GM21360 (cell line): ENCODE data around the gene OSBPL10.

Source experiments
- ATAC-seq: cut with Tn5 transposase; IDR thresholded peaks from one replicate; pipeline ENCODE4 v1.9.1; 2021; ENCODE audit warnings: mild to moderate bottlenecking, moderate library complexity; ENCODE audit not compliant: unreplicated experiment

Gene OSBPL10

GRCh38 chr3:31635545-31635944 is 345.5 kb downstream of the OSBPL10 start:
- no peak for ATAC-seq

DNA sequence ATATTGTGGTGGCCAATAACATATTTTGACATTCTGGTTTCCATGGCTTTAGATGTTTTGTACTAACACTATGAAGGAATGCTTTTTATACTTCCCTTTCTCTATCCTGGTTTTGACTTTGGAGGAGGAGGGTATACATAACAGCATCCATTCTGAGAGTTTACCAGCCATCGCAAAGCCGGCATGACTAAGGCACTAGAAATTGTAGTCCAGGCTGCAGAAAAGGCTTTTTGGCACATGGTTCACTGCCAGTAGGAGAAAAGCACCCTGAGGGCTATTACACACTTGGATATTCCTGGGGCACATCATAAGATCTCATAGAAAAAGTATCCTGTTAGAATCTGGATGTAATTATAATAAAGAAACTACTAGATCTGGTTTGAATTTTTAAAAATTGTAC is 346.6 kb downstream of the OSBPL10 start:
- ATAC-seq: no peak

DNA sequence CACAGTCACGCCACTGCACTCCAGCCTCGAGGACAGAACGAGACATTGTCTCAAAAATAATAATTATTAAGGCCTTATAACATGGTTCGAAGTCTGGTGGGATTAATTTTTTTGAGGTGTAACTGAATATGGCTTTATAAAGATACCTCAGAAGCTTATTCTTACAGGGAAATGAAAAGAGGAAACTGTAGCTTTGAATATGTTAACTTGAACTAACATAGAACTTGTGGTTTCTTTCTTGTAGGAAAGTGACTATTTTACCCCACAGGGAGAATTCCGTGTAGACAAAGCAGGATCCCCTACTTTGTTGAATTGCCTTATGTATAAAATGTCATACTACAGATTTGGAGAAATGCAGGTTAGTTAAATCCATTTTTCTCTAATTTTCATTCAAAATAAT is 352.0 kb downstream of the OSBPL10 start:
- no peak for ATAC-seq

DNA sequence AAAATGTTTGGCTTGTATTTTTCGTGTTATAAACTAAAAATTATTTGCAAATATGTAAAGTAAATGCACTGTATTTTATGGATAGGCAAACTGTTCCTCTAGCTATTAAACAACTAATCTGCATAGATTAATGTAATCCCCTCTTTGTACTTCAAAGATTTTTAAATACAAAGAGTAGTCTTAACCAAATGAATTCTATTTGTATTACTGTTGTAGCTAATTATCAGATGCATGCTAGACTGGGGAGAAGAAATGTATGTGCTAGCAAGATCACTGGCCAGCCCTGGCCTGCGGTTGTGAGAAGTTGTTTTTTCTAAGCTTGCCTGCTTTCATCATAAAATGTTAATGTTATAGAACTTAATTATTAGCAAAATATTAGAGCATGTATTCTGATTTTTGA is 355.7 kb downstream of the OSBPL10 start:
- ATAC-seq: no peak

DNA sequence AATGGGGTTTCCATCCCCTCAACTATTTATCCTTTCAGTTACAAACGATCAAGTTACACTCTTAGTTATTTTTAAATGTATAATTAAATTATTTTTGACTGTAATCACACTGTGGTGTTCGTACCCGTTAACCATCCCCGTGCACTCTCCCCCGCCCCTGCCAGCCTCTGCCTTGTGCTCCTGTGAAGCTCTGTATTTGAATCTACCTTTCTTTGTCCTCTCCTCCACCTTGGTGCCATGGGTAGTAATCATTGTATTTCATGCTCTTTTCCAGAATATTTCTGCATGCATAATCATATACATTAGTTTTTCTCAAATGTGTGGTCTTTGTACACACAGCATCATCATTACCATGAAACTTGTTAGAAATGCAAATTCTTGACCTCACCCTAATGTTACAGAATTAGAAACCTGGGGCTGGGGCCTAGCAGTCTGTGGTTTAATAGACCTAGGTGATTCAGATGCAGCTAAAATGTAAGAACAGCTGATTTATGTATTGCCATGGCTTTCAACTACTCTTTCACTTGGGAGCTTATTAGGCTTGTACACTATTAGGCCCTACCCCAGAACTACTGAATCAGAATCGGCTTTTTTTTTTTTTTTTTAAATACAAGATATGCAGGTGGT is 356.9 kb downstream of the OSBPL10 start:
- ATAC-seq: no peak

DNA sequence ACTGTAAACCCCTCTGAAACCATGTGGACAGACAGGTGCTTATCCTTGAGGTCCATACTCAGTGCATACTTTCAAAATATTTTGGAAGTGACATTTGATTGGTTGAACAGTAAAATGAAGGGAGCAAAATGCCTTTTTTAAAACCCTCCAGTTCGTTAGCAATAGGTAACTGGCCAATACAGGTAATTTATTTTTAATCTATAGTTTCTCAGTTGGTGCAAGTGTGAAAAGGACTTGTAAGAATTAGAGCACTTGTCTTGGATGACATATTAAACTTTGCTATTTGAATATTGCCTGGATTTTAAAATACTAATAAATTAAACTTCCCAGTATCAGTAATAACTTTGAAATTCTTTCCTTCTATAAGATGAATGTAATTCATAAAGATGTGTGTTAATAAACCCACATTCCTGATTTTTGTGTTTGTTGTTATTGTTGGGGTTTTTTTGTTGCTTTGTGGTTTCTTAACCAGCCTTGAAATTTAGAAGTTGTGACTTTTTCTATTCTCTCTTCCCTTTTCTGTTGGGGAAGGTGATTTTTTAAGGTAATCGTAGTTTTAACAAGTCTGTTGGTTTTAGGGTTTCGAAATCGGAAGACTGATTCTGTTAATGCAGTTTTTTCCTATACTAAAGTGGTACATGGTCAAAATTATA is 358.3 kb downstream of the OSBPL10 start:
- peak; percentile 58 for ATAC-seq

- no peak for ATAC-seq
Observed at GRCh38 chr3:31621314-31621713, 359.7 kb downstream of the OSBPL10 start.

GRCh38 chr3:31620656-31621055 is 360.4 kb downstream of the OSBPL10 start:
- ATAC-seq: no peak

GRCh38 chr3:31616711-31617110 is 364.4 kb downstream of the OSBPL10 start:
- ATAC-seq: no peak

- no peak for ATAC-seq
Observed at GRCh38 chr3:31615071-31615875, 365.8 kb downstream of the OSBPL10 start.

GRCh38 chr3:31614162-31614921 is 366.7 kb downstream of the OSBPL10 start:
- no peak for ATAC-seq

DNA sequence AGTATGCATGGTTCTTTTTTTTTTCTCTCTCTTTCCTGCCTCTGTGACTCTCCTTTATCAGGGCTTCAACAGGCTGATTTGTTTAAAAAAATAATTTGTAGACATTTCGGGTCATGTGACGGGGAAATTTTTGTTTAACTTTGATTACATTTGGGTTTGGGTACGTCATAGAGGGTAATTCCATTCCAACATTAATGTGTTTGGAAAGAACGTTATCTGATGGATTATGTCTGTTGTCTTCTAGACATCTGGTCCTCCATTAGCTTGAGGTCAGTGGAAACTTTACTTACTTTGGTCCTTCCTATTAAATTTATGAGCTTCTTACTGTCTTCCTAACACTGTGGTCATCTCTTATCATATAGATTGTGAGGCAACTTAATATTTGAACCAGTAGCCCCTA is 367.4 kb downstream of the OSBPL10 start:
- ATAC-seq: no peak

- no peak for ATAC-seq
Observed at GRCh38 chr3:31613177-31613576, 367.9 kb downstream of the OSBPL10 start.
